HepG2 (cell line): ENCODE results near the gene ASIC3. TPM values are rescaled to one million over a fixed set of nuclear protein-coding genes. Genes with fewer than 3 reads are reported as not detected.
A peak's percentile ranks its signal among the peaks of the same experiment; 100 is the strongest.

ENCODE experiments used
- ATAC-seq: fragments of 200-7000 bp; cut with Tn5 transposase; 3 replicates; pipeline ENCODE4 v1.9.1; 2020; ENCODE audit warnings: mild to moderate bottlenecking, moderate library complexity
- BruUV-seq: library from RNA; stranded (reverse); fragments of 400-500 nt; replicated peaks from 2 replicates; lab custom pipeline; 2021; lab: Mats Ljungman, UMichigan
- CTCF ChIA-PET: fragments of 300-600 bp; formaldehyde crosslinking; extraction: SDS; loops from one replicate; lab custom pipeline; 2021; ENCODE audit warnings: low total read pairs, inconsistent platforms, low intra/inter-chr PET ratio; lab: Yijun Ruan, JAX
- POLR2A ChIA-PET: fragments of 350-600 bp; sonication (Branson Sonifier 250); formaldehyde crosslinking; loops from one replicate; lab custom pipeline; 2020; ENCODE audit warnings: antibody characterized with exemption, inconsistent platforms; lab: Yijun Ruan, JAX
- DNase-seq: peaks from one replicate; pipeline ENCODE4 v3.0.0-alpha.2; 2015; ENCODE audit warnings: low spot score
- FAIRE-seq: peaks from 3 replicates; lab custom pipeline; 2011; peaks lifted over from hg19 to GRCh38; lab: Jason Lieb, UNC
- H2AFZ ChIP-seq: one replicate; pipeline ENCODE4 v1.6.1; 2011; ENCODE audit warnings: low read length, inconsistent platforms
- H3K27ac ChIP-seq: fragments of 300-600 bp; 3 replicates; pipeline ENCODE4 v1.8.0; 2011; ENCODE audit warnings: mixed run types, mild to moderate bottlenecking, mixed read lengths, low read length, inconsistent platforms; ENCODE audit not compliant: insufficient read depth; ENCODE audit errors: extremely low read length
- H3K27me3 ChIP-seq, 2 experiments: fragments of 200-600 bp in 1 of 2; 2 replicates in 1 of 2; 3 replicates in 1 of 2; pipeline versions ENCODE4 v1.6.0 to v1.8.0; 2011; ENCODE audit warnings: low read length in 2 of 2, mild to moderate bottlenecking in 2 of 2, moderate library complexity in 2 of 2, inconsistent platforms in 1 of 2; ENCODE audit not compliant: insufficient read depth in 2 of 2, control insufficient read depth in 1 of 2
- H3K36me3 ChIP-seq, 2 experiments: fragments of 200-600 bp in 1 of 2; replicated peaks in 1 of 2; 2 replicates in 1 of 2; 3 replicates in 1 of 2; pipeline versions ENCODE4 v1.5.1 to v1.8.0; 2011; ENCODE audit warnings: low read length in 2 of 2, inconsistent platforms in 1 of 2; ENCODE audit not compliant: insufficient read depth in 2 of 2, control insufficient read depth in 1 of 2
- H3K4me1 ChIP-seq: 2 replicates; pipeline ENCODE4 v1.5.1; 2012; ENCODE audit warnings: low read length, inconsistent platforms; ENCODE audit not compliant: insufficient read depth
- H3K4me2 ChIP-seq: 2 replicates; pipeline ENCODE4 v1.6.0; 2011; ENCODE audit warnings: low read depth, low read length, inconsistent platforms
- H3K4me3 ChIP-seq, 3 experiments: fragments of 200-600 bp in 1 of 3; sonication (generic), shearing (Covaris generic) in 1 of 3; replicated peaks in 1 of 3; 2 replicates each; pipeline ENCODE4 v1.5.1; 2011 to 2016; ENCODE audit warnings: low read length in 3 of 3, inconsistent platforms in 2 of 3, low read depth in 2 of 3, mild to moderate bottlenecking in 2 of 3, control low read depth in 1 of 3, mixed read lengths in 1 of 3; ENCODE audit not compliant: insufficient read depth in 1 of 3
- H3K79me2 ChIP-seq: one replicate; pipeline ENCODE4 v1.6.1; 2011; ENCODE audit warnings: low read length, inconsistent platforms; ENCODE audit not compliant: insufficient read depth
- H3K9ac ChIP-seq: 2 replicates; pipeline ENCODE4 v1.6.0; 2011; ENCODE audit warnings: mild to moderate bottlenecking, low read depth, low read length, inconsistent platforms; ENCODE audit not compliant: insufficient read depth
- H3K9me3 ChIP-seq: 2 replicates; pipeline ENCODE4 v1.5.1; 2012; ENCODE audit warnings: mild to moderate bottlenecking, low read length
- H4K20me1 ChIP-seq: 2 replicates; pipeline ENCODE4 v1.6.0; 2011; ENCODE audit warnings: inconsistent platforms, mild to moderate bottlenecking, low read length, moderate library complexity; ENCODE audit not compliant: insufficient read depth
- AGO1 ChIP-seq: fragments of 200-400 bp; formaldehyde crosslinking; IDR thresholded peaks from 2 replicates; pipeline ENCODE4 v1.6.1; 2017; ENCODE audit warnings: mild to moderate bottlenecking, low read depth, low read length, moderate library complexity; ENCODE audit not compliant: poor library complexity, severe bottlenecking
- ARID2 ChIP-seq: sonication (generic); formaldehyde crosslinking; IDR thresholded peaks from 2 replicates; pipeline ENCODE4 v1.8.1; 2022; ENCODE audit warnings: mild to moderate bottlenecking, missing genetic modification reagents, borderline replicate concordance
- HMGXB4 ChIP-seq, 2 experiments: sonication (generic) in 1 of 2; formaldehyde crosslinking in 1 of 2; IDR thresholded peaks; 2 replicates each; pipeline versions ENCODE4 v1.4.0 to v1.6.1; 2018 to 2020; ENCODE audit warnings: missing genetic modification reagents in 2 of 2, borderline replicate concordance in 1 of 2, low read depth in 1 of 2, mild to moderate bottlenecking in 1 of 2, missing biosample characterization in 1 of 2
- MAFK ChIP-seq, 2 experiments: IDR thresholded peaks in 1 of 2; conservative IDR thresholded peaks in 1 of 2; 2 replicates each; pipeline ENCODE4 v1.6.1; 2011; ENCODE audit warnings: improper control_type of control experiment in 2 of 2, low read length in 2 of 2
- NCOR1 ChIP-seq: fragments of 200-600 bp; sonication (generic); IDR thresholded peaks from 2 replicates; pipeline ENCODE4 v1.7.0; 2017; ENCODE audit warnings: antibody characterized with exemption, low read length, borderline replicate concordance
- PLRG1 ChIP-seq: fragments of 450-650 bp; conservative IDR thresholded peaks from 2 replicates; pipeline ENCODE4 v1.6.1; 2016
- SNAI1 ChIP-seq: sonication (generic); formaldehyde crosslinking; IDR thresholded peaks from 2 replicates; pipeline ENCODE4 v1.5.0; 2020; ENCODE audit warnings: mild to moderate bottlenecking, missing genetic modification reagents, borderline replicate concordance
- SP4 ChIP-seq: sonication (generic); formaldehyde crosslinking; IDR thresholded peaks from 2 replicates; pipeline ENCODE4 v1.8.1; 2023; ENCODE audit warnings: mild to moderate bottlenecking, missing genetic modification reagents
- ZNF337 ChIP-seq: sonication (generic); formaldehyde crosslinking; IDR thresholded peaks from 2 replicates; pipeline ENCODE4 v1.5.1; 2020; ENCODE audit warnings: missing genetic modification reagents, low read depth, mild to moderate bottlenecking, borderline replicate concordance
- ZNF33A ChIP-seq: sonication (generic); formaldehyde crosslinking; IDR thresholded peaks from 2 replicates; pipeline ENCODE4 v1.5.1; 2020; ENCODE audit warnings: missing genetic modification reagents, mild to moderate bottlenecking, moderate library complexity, borderline replicate concordance
- ZNF468 ChIP-seq: sonication (generic); formaldehyde crosslinking; IDR thresholded peaks from 2 replicates; pipeline ENCODE4 v1.8.0; 2022; ENCODE audit warnings: mild to moderate bottlenecking, moderate library complexity, missing genetic modification reagents
- ZNF558 ChIP-seq: sonication (generic); formaldehyde crosslinking; IDR thresholded peaks from 2 replicates; pipeline ENCODE4 v1.9.0; 2022; ENCODE audit warnings: mild to moderate bottlenecking, missing genetic modification reagents, borderline replicate concordance
- ZNF567 ChIP-seq: sonication (generic); formaldehyde crosslinking; IDR thresholded peaks from 2 replicates; pipeline ENCODE4 v1.8.1; 2023; ENCODE audit warnings: mild to moderate bottlenecking, missing genetic modification reagents, borderline replicate concordance
- ZNF589 ChIP-seq: sonication (generic); formaldehyde crosslinking; conservative IDR thresholded peaks from 2 replicates; pipeline ENCODE4 v1.8.0; 2022; ENCODE audit warnings: mild to moderate bottlenecking, moderate library complexity, missing genetic modification reagents
- ZNF687 ChIP-seq: sonication (generic); formaldehyde crosslinking; IDR thresholded peaks from 2 replicates; pipeline ENCODE4 v1.5.1; 2020; ENCODE audit warnings: mild to moderate bottlenecking, missing genetic modification reagents, moderate library complexity
- ZSCAN30 ChIP-seq: sonication (generic); formaldehyde crosslinking; IDR thresholded peaks from 2 replicates; pipeline ENCODE4 v1.5.0; 2020; ENCODE audit warnings: mild to moderate bottlenecking, missing genetic modification reagents
- WGBS: methylation state at CpG from one replicate; pipeline ENCODE4 v1.1.6; 2017; ENCODE audit warnings: low lambda C conversion rate; 5-methylcytosine and 5-hydroxymethylcytosine counted together
- in situ Hi-C: cut with HindIII; loops from 2 replicates; pipeline ENCODE4 v1.10.0; 2017; ENCODE audit warnings: low pct_unique_long_range_greater_than_20kb; ENCODE audit not compliant: extremely low pct_ligation_motif_present
- intact Hi-C: fragments of 100-400 bp; cut with micrococcal nuclease; formaldehyde crosslinking; loops from one replicate; pipeline ENCODE4 v1.10.0; 2022; ENCODE audit not compliant: unreplicated experiment
- polyA plus RNA-seq, 8 experiments: library from polyadenylated mRNA; depleted of rRNA in 3 of 8; stranded (reverse) in 7 of 8; unstranded in 1 of 8; fragments of >200 nt; fragmentation: Illumina TruSeq in 4 of 8; extraction: Trizol in 4 of 8; gene quantifications; 2 replicates each; pipeline versions ENCODE4 v1.2.1 to v1.2.3, GENCODE V29; 2011 to 2016; ENCODE audit warnings: low read depth in 4 of 8, missing spikeins in 1 of 8, mixed read lengths in 1 of 8; ENCODE audit not compliant: insufficient read depth in 1 of 8
- total RNA-seq, 5 experiments: library from RNA; depleted of rRNA; stranded (reverse); fragments of >200 nt; fragmentation: Illumina TruSeq; extraction: Trizol; gene quantifications; 2 replicates each; pipeline ENCODE4 v1.2.3, GENCODE V29; 2016; ENCODE audit warnings: low read depth in 1 of 5

ASIC3 gene
- total and polyA plus RNA-seq, 2 of the 13 experiments (the other 11 are each of a cell fraction or from before 2014, with no cell fraction given) = 0.51 TPM; not detected in 1

GRCh38 chr7:151011097-151011409 lies 37.3 kb upstream of the ASIC3 start:
- peak overlapping the region; percentile 64 for H3K9ac ChIP-seq
- intact Hi-C loops = no loop called here
- in situ Hi-C loops = no loop called here
- WGBS = 14% methylated on average over 1 of the region's 1 CpG
- no peaks in the 10 kb centered on the region; a peak in 1 of 5 replicates for H3K36me3 ChIP-seq
- no peaks in the 10 kb centered on the region; a peak in 1 of 5 replicates for H3K27me3 ChIP-seq
- TF ChIP-seq ZSCAN30 (CRISPR knock-in tag) = no peak
- 0 out of 2 replicates have a peak, but pooled peaks have one; percentile 10 for TF ChIP-seq SP4 (CRISPR knock-in tag)
- no peak for TF ChIP-seq ZNF567 (CRISPR knock-in tag)
- no peak for TF ChIP-seq NCOR1
- 0 out of 2 replicates have a peak, but pooled peaks have one; percentile 18 for TF ChIP-seq ZNF558 (CRISPR knock-in tag)
- no peak for TF ChIP-seq ZNF33A
- no peak for TF ChIP-seq ARID2
- TF ChIP-seq ZNF468 (CRISPR knock-in tag) = no peak
- no peak for TF ChIP-seq MAFK (conservative IDR thresholded peaks at IDR 0.05 in 1 of 2, IDR thresholded peaks at IDR 0.05 in 1 of 2; ENCODE audit: low read length in 2 of 2)
- TF ChIP-seq ZNF687 = peak; percentile 19
- TF ChIP-seq HMGXB4 (CRISPR knock-in tag; IDR thresholded peaks at IDR 0.05; ENCODE audit: borderline replicate concordance in 1 of 2, low read depth in 1 of 2) = no peak
- no peak for TF ChIP-seq SNAI1 (CRISPR knock-in tag)
- TF ChIP-seq PLRG1 = no peak
- no peak for TF ChIP-seq ZNF589 (CRISPR knock-in tag)
- no peak for TF ChIP-seq AGO1
- TF ChIP-seq ZNF337 (CRISPR knock-in tag) = no peak
- ChIA-PET CTCF (no interaction called here), POLR2A (interaction anchor here (1.0 to 5.2 kb wide), 4 partner anchors 13 to 643 kb away, joined by 3 to 31 read pairs (median 16); partner anchors contain the start of genes ABCB8, ATG9B and REPIN1)
- ATAC-seq (no peak), DNase-seq (no peak), FAIRE-seq (peak; percentile 36)
- H4K20me1 ChIP-seq = no peaks in the 10 kb centered on the region
- peak overlapping the region; percentile 23 for H2AFZ ChIP-seq
- peaks cover 72% of the 10 kb centered on the region for H3K4me1 ChIP-seq
- peak overlapping the region; percentile 62 to 77 (median 76); a peak in 5 of 6 replicates for H3K4me3 ChIP-seq
- H3K27ac ChIP-seq = peak overlapping the region; percentile 55
- no TSS peak for BruUV-seq
- H3K79me2 ChIP-seq = no peaks in the 10 kb centered on the region
- peak overlapping the region; percentile 98 for H3K4me2 ChIP-seq
- no peaks in the 10 kb centered on the region for H3K9me3 ChIP-seq
